Lower lobe of right lung (tissue), 2 donors: ENCODE results near the gene EFHD2. TPM values are rescaled to one million over a fixed set of nuclear protein-coding genes. Genes with fewer than 3 reads are reported as not detected.

Experiments
- ATAC-seq, 2 donors: fragments of 200-7000 bp; cut with Tn5 transposase; one replicate each; pipeline ENCODE4 v1.9.1; 2020 to 2022; ENCODE audit warnings: mild to moderate bottlenecking in 2 of 2, moderate library complexity in 2 of 2
- DNase-seq: peaks from one replicate; pipeline ENCODE4 v3.0.0-alpha.2; 2020
- H3K27ac ChIP-seq: fragments of 200-600 bp; one replicate; pipeline ENCODE4 v1.8.0; 2022
- H3K27me3 ChIP-seq: fragments of 200-600 bp; one replicate; pipeline ENCODE4 v1.8.0; 2022; ENCODE audit warnings: low read depth
- H3K36me3 ChIP-seq: fragments of 200-600 bp; one replicate; pipeline ENCODE4 v1.8.0; 2022; ENCODE audit warnings: mild to moderate bottlenecking
- H3K4me1 ChIP-seq: fragments of 200-600 bp; one replicate; pipeline ENCODE4 v1.8.0; 2022
- H3K4me3 ChIP-seq: fragments of 200-600 bp; one replicate; pipeline ENCODE4 v1.8.0; 2022; ENCODE audit warnings: mild to moderate bottlenecking
- H3K9me3 ChIP-seq: fragments of 200-600 bp; one replicate; pipeline ENCODE4 v1.8.0; 2022
- CTCF ChIP-seq: fragments of 200-600 bp; IDR thresholded peaks from one replicate; pipeline ENCODE4 v1.8.0; 2022; ENCODE audit warnings: antibody characterized with exemption, mild to moderate bottlenecking
- intact Hi-C: fragments of 100-400 bp; cut with DNase I; formaldehyde crosslinking; loops from one replicate; pipeline ENCODE4 v1.11.0; 2022
- total RNA-seq: library from RNA; stranded (reverse); fragmentation: NEBNext Ultra II Directional; extraction: Animal tissue kit (Norgen Biotek cat#: 25700); gene quantifications from one replicate; pipeline ENCODE4 v1.2.1, GENCODE V29; 2021
- donor health status: DM: no; HTN: yes; CAD: no; lungs with severe emphysema.

EFHD2 gene
- total RNA-seq, 1 donor from 2014 or later = 100 TPM

- Histone ChIP-seq H3K27ac (no peak overlapping the region), H3K36me3 (peaks cover 60% of the 10 kb centered on the region), H3K4me1 (no peaks in the 10 kb centered on the region), H3K27me3 (no peaks in the 10 kb centered on the region), H3K4me3 (no peak overlapping the region), H3K9me3 (no peaks in the 10 kb centered on the region)
- intact Hi-C loops = no loop called here
- ATAC-seq (no peak), DNase-seq (no peak)
- no peak for TF ChIP-seq CTCF
Measured at GRCh38 chr1:15428815-15429435, 19.2 kb downstream of the EFHD2 start.

DNA sequence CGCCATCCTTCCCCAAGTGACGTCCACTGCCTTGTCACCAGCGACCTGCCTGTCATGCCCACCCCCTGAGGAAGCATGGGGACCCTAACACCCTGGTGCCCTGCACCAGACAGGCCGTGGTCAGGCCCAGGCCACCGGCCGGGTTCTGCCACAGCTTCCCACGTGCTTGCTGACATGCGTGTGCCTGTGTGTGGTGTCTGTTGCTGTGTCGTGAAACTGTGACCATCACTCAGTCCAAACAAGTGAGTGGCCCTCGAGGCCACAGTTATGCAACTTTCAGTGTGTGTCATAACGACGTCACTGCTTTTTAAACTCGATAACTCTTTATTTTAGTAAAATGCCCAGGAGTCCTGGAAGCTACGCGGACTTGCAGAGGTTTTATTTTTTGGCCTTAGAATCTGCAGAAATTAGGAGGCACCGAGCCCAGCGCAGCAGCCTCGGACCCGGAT lies 20.0 kb downstream of the EFHD2 start:
- DNase-seq (no peak), ATAC-seq (no peak)
- peaks cover 4% of the 10 kb centered on the region for H3K4me1 ChIP-seq
- H3K4me3 ChIP-seq = no peak overlapping the region
- no peaks in the 10 kb centered on the region for H3K9me3 ChIP-seq
- H3K36me3 ChIP-seq = peaks cover 60% of the 10 kb centered on the region
- TF ChIP-seq CTCF = no peak
- intact Hi-C loops = loop anchor here (5.0 kb wide), 1 partner anchor 102 kb away; no protein-coding TSS in a partner anchor
- H3K27me3 ChIP-seq = no peaks in the 10 kb centered on the region
- no peak overlapping the region for H3K27ac ChIP-seq

GRCh38 chr1:15430787-15431570 lies 21.3 kb downstream of the EFHD2 start:
- peak; percentile 74 to 77 for ATAC-seq
- peak; percentile 77 for DNase-seq
- Histone ChIP-seq H3K4me3 (no peak overlapping the region), H3K36me3 (peaks cover 50% of the 10 kb centered on the region), H3K4me1 (peaks cover 5% of the 10 kb centered on the region), H3K27me3 (no peaks in the 10 kb centered on the region), H3K27ac (no peak overlapping the region), H3K9me3 (no peaks in the 10 kb centered on the region)
- TF ChIP-seq CTCF = peak; percentile 94
- intact Hi-C loops = loop anchor here (5.0 kb wide), 1 partner anchor 104 kb away; no protein-coding TSS in a partner anchor

DNA sequence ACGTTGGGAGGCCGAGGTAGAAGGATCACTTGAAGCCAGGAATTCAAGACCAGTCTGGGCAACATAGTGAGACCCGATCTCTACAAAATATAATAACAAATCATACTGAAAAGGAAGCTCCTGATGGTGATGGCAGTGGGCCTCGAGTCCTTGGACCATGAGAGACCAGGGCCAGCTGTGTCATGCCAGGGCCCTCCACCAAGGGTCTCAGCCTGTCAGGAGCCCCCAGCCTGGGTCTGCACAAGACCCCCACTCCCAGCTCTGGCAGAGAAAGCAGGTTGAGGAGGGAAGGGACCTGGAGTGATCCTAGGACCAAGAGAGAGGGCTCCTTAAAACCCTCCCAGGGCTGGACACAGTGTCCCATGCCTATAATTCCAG lies 21.9 kb downstream of the EFHD2 start:
- intact Hi-C loops = loop anchor here (5.0 kb wide), 1 partner anchor 104 kb away; no protein-coding TSS in a partner anchor
- Histone ChIP-seq H3K4me3 (no peak overlapping the region), H3K36me3 (peaks cover 44% of the 10 kb centered on the region), H3K27me3 (no peaks in the 10 kb centered on the region), H3K9me3 (no peaks in the 10 kb centered on the region), H3K4me1 (peaks cover 5% of the 10 kb centered on the region), H3K27ac (no peak overlapping the region)
- no peak for TF ChIP-seq CTCF
- ATAC-seq (no peak), DNase-seq (no peak)

GRCh38 chr1:15432324-15432723 lies 22.6 kb downstream of the EFHD2 start:
- no peak for DNase-seq

More at GRCh38 chr1:15432324-15432723, 22.6 kb downstream of the EFHD2 start:
- no peaks in the 10 kb centered on the region for H3K27me3 ChIP-seq
- ATAC-seq = no peak
- H3K27ac ChIP-seq = no peak overlapping the region
- TF ChIP-seq CTCF = no peak
- no peak overlapping the region for H3K4me3 ChIP-seq
- intact Hi-C loops = loop anchor here (5.0 kb wide), 1 partner anchor 105 kb away; no protein-coding TSS in a partner anchor
- H3K9me3 ChIP-seq = no peaks in the 10 kb centered on the region
- peaks cover 5% of the 10 kb centered on the region for H3K4me1 ChIP-seq
- peaks cover 37% of the 10 kb centered on the region for H3K36me3 ChIP-seq
